H1 (cell line): ENCODE data around the gene ALDH1A2. TPM values are rescaled to one million over a fixed set of nuclear protein-coding genes. Genes with fewer than 3 reads are reported as not detected.

ENCODE experiments used
- CBX8 ChIP-seq: fragments of 300-800, 300-1000 bp; sonication (generic); IDR thresholded peaks from 2 replicates; pipeline ENCODE4 v1.7.1; 2016; ENCODE audit warnings: low read depth, low read length, borderline replicate concordance
- CHD7 ChIP-seq: fragments of 300-600 bp; sonication (generic); IDR thresholded peaks from 2 replicates; pipeline ENCODE4 v1.7.1; 2012; ENCODE audit warnings: low read length, moderate library complexity, mild to moderate bottlenecking, inconsistent platforms; ENCODE audit not compliant: insufficient replicate concordance
- CTBP2 ChIP-seq: IDR thresholded peaks from 2 replicates; pipeline ENCODE4 v1.7.0; 2011; ENCODE audit warnings: borderline replicate concordance, mild to moderate bottlenecking, moderate library complexity, mixed read lengths, low read length; ENCODE audit not compliant: insufficient read depth, insufficient read length
- EP300 ChIP-seq, 2 experiments: IDR thresholded peaks; 1 replicate in 1 of 2; 2 replicates in 1 of 2; pipeline ENCODE4 v1.6.1; 2011 to 2012; ENCODE audit warnings: low read depth in 2 of 2, low read length in 2 of 2, mild to moderate bottlenecking in 2 of 2, borderline replicate concordance in 1 of 2, inconsistent platforms in 1 of 2, moderate library complexity in 1 of 2
- JUN ChIP-seq: IDR thresholded peaks from 2 replicates; pipeline ENCODE4 v1.6.1; 2011; ENCODE audit warnings: low read depth, mild to moderate bottlenecking, improper control_type of control experiment, low read length
- RFX5 ChIP-seq: IDR thresholded peaks from 2 replicates; pipeline ENCODE4 v1.6.1; 2011; ENCODE audit warnings: low read depth, low read length, improper control_type of control experiment, borderline replicate concordance
- SAP30 ChIP-seq: fragments of 300-600 bp; sonication (generic); IDR thresholded peaks from 2 replicates; pipeline ENCODE4 v1.7.1; 2012; ENCODE audit warnings: low read length, moderate library complexity, mild to moderate bottlenecking, inconsistent platforms; ENCODE audit not compliant: insufficient read depth, insufficient replicate concordance
- SUZ12 ChIP-seq: fragments of 200-600 bp; sonication (generic); IDR thresholded peaks from 2 replicates; pipeline ENCODE4 v1.6.1; 2012; ENCODE audit warnings: mild to moderate bottlenecking, inconsistent platforms, low read length, moderate library complexity, mixed read lengths
- polyA plus RNA-seq, 7 experiments: library from polyadenylated mRNA; depleted of rRNA in 3 of 7; stranded (reverse) in 5 of 7; unstranded in 2 of 7; fragments of >200 nt in 5 of 7; fragments of 200-250 nt in 2 of 7; gene quantifications; 1 replicate in 5 of 7; 2 replicates in 1 of 7; 4 replicates in 1 of 7; pipeline versions ENCODE4 v1.2.1 to v1.2.3, GENCODE V29; 2011 to 2013; ENCODE audit warnings: missing spikeins in 2 of 7, mixed read lengths in 2 of 7
- total RNA-seq: library from RNA; stranded (reverse); fragmentation: NEBNext Ultra II Directional; extraction: Animal tissue kit (Norgen Biotek cat#: 25700); gene quantifications from 2 replicates; pipeline ENCODE4 v1.2.1, GENCODE V29; 2021
- TF ChIP-seq, protein P1 (sequence below): IDR thresholded peaks from 2 replicates; pipeline ENCODE4 v1.6.1; 2011; ENCODE audit warnings: low read depth, mild to moderate bottlenecking, low read length; ENCODE audit not compliant: insufficient read depth

ALDH1A2 gene
- total and polyA plus RNA-seq, 2 of the 8 experiments (the other 6 are each of a cell fraction or from before 2014, with no cell fraction given) = 0.06 to 0.24 TPM

DNA sequence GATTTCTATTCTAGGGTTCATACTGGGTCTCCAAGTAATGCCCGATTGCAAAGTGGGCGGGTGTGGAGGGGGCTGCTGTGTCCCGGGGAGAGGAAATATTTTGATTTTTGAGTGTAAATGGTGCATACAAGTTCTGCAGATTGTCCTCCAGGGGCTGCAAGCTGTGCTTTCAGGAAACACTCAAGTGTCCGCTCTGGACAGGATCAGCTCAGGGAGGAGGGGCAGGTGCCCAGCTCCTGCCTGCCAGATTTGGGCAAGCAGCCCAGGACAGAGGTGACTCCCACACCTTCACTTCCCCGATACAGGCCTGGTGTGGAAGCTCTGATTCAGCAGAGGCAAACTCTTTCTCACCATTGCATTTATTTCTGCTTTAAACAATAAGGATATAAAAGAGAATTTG, 142.7 kb downstream of the ALDH1A2 start (continued):
- TF ChIP-seq CHD7 = no peak
- TF ChIP-seq CTBP2 = no peak
- no peak for TF ChIP-seq SAP30
- no peak for TF ChIP-seq JUN
- TF ChIP-seq, protein P1, sequence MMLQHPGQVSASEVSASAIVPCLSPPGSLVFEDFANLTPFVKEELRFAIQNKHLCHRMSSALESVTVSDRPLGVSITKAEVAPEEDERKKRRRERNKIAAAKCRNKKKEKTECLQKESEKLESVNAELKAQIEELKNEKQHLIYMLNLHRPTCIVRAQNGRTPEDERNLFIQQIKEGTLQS = no peak
- TF ChIP-seq RFX5 = no peak
- no peak for TF ChIP-seq EP300 (IDR thresholded peaks at IDR 0.05; ENCODE audit: borderline replicate concordance in 1 of 2, low read depth in 2 of 2, low read length in 2 of 2)
- no peak for TF ChIP-seq SUZ12
- no peak for TF ChIP-seq CBX8
